ENCODE measurements around the gene SLC25A21.

SLC25A21 gene

DNA sequence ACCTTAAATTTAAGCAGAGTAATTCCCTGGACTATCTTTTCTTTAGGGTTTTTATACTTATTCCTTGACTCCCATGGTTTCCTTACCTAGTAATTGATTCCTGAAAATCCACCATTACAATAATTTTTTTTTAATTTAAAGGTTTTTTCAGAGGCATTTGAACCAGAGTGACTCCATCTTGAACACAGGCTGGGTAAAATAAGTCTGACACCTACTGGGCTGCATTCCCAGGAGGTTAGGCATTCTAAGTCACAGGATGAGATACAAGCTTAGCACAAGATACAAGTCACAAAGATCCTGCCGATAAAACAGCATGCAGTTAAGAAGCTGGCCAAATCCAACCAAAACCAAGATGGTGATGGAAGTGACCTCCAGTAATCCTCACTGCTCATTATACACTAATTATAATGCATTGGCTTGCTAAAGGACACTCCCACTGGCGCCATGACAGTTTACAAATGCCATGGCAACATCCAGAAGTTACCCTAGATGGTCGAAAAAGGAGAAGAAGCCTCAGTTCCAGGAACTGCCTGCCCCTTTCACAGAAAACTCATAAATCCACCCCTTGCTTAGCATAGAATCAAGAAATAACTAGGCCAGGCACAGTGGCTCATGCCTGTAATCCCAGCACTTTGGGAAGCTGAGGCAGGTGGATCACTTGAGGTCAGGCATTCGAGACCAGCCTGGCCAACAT is 53.6 kb downstream of the SLC25A21 start:
- no peak overlapping the region for H3K9ac ChIP-seq (ENCODE audit: low read length)
- H3K4me2 ChIP-seq (ENCODE audit: low read depth, low read length) = no peak overlapping the region
- no peaks in the 10 kb centered on the region for H4K20me1 ChIP-seq (ENCODE audit: insufficient read depth, low read length)
- no peaks in the 10 kb centered on the region for H3K79me2 ChIP-seq (ENCODE audit: low read length)
- DNase-seq = no peak
- H2AFZ ChIP-seq (ENCODE audit: low read length) = no peak overlapping the region
- H3K36me3 ChIP-seq (replicated peaks; ENCODE audit: insufficient read depth, low read length) = no peaks in the 10 kb centered on the region
- TF ChIP-seq EZH2 (optimal IDR thresholded peaks at IDR 0.05; ENCODE audit: low read depth, low read length) (no peak), EZH2phosphoT487 (IDR thresholded peaks at IDR 0.05; ENCODE audit: low read length) (no peak)
- TF ChIP-seq, protein P1, sequence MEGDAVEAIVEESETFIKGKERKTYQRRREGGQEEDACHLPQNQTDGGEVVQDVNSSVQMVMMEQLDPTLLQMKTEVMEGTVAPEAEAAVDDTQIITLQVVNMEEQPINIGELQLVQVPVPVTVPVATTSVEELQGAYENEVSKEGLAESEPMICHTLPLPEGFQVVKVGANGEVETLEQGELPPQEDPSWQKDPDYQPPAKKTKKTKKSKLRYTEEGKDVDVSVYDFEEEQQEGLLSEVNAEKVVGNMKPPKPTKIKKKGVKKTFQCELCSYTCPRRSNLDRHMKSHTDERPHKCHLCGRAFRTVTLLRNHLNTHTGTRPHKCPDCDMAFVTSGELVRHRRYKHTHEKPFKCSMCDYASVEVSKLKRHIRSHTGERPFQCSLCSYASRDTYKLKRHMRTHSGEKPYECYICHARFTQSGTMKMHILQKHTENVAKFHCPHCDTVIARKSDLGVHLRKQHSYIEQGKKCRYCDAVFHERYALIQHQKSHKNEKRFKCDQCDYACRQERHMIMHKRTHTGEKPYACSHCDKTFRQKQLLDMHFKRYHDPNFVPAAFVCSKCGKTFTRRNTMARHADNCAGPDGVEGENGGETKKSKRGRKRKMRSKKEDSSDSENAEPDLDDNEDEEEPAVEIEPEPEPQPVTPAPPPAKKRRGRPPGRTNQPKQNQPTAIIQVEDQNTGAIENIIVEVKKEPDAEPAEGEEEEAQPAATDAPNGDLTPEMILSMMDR (IDR thresholded peaks at IDR 0.05; ENCODE audit: low read length) = no peak
- H3K4me1 ChIP-seq (ENCODE audit: low read length) = no peaks in the 10 kb centered on the region
- no peaks in the 10 kb centered on the region for H3K9me2 ChIP-seq (replicated peaks; ENCODE audit: insufficient read depth, low read length)
- H3K27me3 ChIP-seq (replicated peaks; ENCODE audit: insufficient read depth, low read length) = no peaks in the 10 kb centered on the region
- H3K27ac ChIP-seq (ENCODE audit: low read length) = no peak overlapping the region
- H3K9me3 ChIP-seq (replicated peaks; ENCODE audit: insufficient read depth, low read length) = no peaks in the 10 kb centered on the region
- H3K4me3 ChIP-seq (ENCODE audit: low read length) = no peak overlapping the region
- H3F3A ChIP-seq (ENCODE audit: insufficient read depth, low read length) = no peaks in the 10 kb centered on the region

DNA sequence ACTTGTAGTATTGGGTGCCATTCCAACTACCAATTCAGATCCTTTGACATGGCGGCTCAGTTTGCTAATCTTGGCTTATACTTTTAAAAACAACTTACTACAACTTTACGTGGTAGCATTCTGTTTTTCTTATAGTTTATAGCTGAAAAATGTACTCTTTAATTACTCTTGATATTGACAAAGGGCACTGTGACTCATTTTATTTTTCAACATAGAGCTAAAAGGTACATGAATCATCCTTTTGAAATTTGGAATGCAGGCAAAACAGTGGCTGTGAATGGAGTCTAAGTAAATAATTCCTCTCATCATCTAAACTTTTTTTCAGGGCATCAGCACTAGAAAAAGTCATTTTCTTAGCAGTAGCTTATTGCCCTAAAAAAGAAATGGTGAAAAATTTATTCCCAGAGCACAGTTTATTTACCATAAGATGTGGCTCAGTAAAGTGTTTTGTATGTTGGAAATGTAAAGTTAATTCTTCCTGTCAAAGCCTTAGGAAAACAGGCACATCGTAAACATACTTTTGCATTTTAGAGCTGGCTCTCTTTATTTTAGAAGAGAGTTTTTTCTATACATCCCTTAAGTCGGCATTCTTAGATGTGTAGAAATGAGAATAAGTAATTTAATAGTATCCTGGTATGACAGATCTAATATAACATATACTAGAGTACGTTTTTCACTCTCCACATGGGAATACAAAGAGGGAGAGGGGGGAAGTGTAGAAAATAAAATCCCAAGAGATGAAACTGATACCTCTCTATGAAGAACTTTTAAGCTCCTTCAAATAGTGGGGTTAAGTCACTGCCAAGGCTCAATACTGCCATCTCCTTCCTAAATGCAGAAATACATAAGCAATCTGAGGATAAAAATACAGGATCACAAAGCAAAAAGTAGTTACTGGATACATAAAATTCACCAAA is 55.2 kb downstream of the SLC25A21 start:
- Histone ChIP-seq H3K4me2 (ENCODE audit: low read depth, low read length) (no peak overlapping the region), H3K36me3 (replicated peaks; ENCODE audit: insufficient read depth, low read length) (no peaks in the 10 kb centered on the region), H4K20me1 (ENCODE audit: insufficient read depth, low read length) (no peaks in the 10 kb centered on the region), H2AFZ (ENCODE audit: low read length) (no peak overlapping the region), H3K9ac (ENCODE audit: low read length) (no peak overlapping the region), H3K4me1 (ENCODE audit: low read length) (no peaks in the 10 kb centered on the region), H3K4me3 (ENCODE audit: low read length) (no peak overlapping the region), H3F3A (ENCODE audit: insufficient read depth, low read length) (no peaks in the 10 kb centered on the region), H3K27me3 (replicated peaks; ENCODE audit: insufficient read depth, low read length) (no peaks in the 10 kb centered on the region), H3K27ac (ENCODE audit: low read length) (no peak overlapping the region), H3K79me2 (ENCODE audit: low read length) (no peaks in the 10 kb centered on the region), H3K9me2 (replicated peaks; ENCODE audit: insufficient read depth, low read length) (no peaks in the 10 kb centered on the region), H3K9me3 (replicated peaks; ENCODE audit: insufficient read depth, low read length) (no peaks in the 10 kb centered on the region)
- TF ChIP-seq EZH2phosphoT487 (IDR thresholded peaks at IDR 0.05; ENCODE audit: low read length) = no peak
- TF ChIP-seq, protein P1 (IDR thresholded peaks at IDR 0.05; ENCODE audit: low read length) = peak; percentile 10; the same call in 1 of the 2 replicates
- no peak for DNase-seq

DNA sequence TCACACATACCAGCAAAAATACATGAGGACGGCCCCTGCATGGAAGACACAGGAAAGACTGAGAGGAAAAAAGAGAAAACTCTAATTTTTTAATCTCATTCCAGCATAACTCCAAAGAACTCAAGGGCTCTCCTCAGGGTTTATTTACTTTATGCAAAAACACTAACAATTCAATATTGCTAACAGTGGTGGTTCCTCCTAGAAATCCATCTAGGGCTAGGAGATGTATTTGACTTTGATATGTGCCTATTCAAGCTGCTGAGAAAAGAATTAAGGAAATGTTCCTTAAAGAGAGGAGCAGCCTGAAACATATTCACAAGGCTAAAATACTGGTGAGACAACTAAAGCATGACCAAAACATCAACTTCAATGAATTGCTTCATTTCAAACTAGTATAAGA is 57.0 kb downstream of the SLC25A21 start:
- H3K9ac ChIP-seq (ENCODE audit: low read length) = no peak overlapping the region
- H2AFZ ChIP-seq (ENCODE audit: low read length) = no peak overlapping the region
- no peaks in the 10 kb centered on the region for H3K79me2 ChIP-seq (ENCODE audit: low read length)
- no peaks in the 10 kb centered on the region for H3K36me3 ChIP-seq (replicated peaks; ENCODE audit: insufficient read depth, low read length)
- no peaks in the 10 kb centered on the region for H3K27me3 ChIP-seq (replicated peaks; ENCODE audit: insufficient read depth, low read length)
- H3K27ac ChIP-seq (ENCODE audit: low read length) = no peak overlapping the region
- no peaks in the 10 kb centered on the region for H3F3A ChIP-seq (ENCODE audit: insufficient read depth, low read length)
- H3K4me3 ChIP-seq (ENCODE audit: low read length) = no peak overlapping the region
- H4K20me1 ChIP-seq (ENCODE audit: insufficient read depth, low read length) = no peaks in the 10 kb centered on the region
- H3K9me3 ChIP-seq (replicated peaks; ENCODE audit: insufficient read depth, low read length) = no peaks in the 10 kb centered on the region
- H3K4me2 ChIP-seq (ENCODE audit: low read depth, low read length) = no peak overlapping the region
- no peaks in the 10 kb centered on the region for H3K4me1 ChIP-seq (ENCODE audit: low read length)
- DNase-seq = no peak
- no peaks in the 10 kb centered on the region for H3K9me2 ChIP-seq (replicated peaks; ENCODE audit: insufficient read depth, low read length)
- TF ChIP-seq EZH2 (optimal IDR thresholded peaks at IDR 0.05; ENCODE audit: low read depth, low read length) (no peak), EZH2phosphoT487 (IDR thresholded peaks at IDR 0.05; ENCODE audit: low read length) (no peak)
- TF ChIP-seq, protein P1 (IDR thresholded peaks at IDR 0.05; ENCODE audit: low read length) = no peak

All from MM.1S (cell line).